SKM-1 treated with dmso at 0.1 percent for 144 hours (cell line): ENCODE measurements around the gene ZMYND11.
"Not testable (repeated sequence)": the region's sequence is repeated elsewhere in the genome, so short reads cannot be mapped to it uniquely, and the experiment has no call there.

Experiments used
- DNase-seq: peaks from one replicate; lab custom pipeline; 2025; ENCODE audit not compliant: unreplicated experiment; lab: John Stamatoyannopoulos, UW

ZMYND11 gene

GRCh38 chr10:241966-242643, 106.8 kb downstream of the ZMYND11 start:
- no peak for DNase-seq

- DNase-seq, result no peak
Observed at GRCh38 chr10:244227-244626, 109.0 kb downstream of the ZMYND11 start.

GRCh38 chr10:246431-246830, 111.2 kb downstream of the ZMYND11 start:
- DNase-seq, result no peak

GRCh38 chr10:247480-247879, 112.2 kb downstream of the ZMYND11 start:
- no peak for DNase-seq

- no peak for DNase-seq
Observed at GRCh38 chr10:248307-248706, 113.1 kb downstream of the ZMYND11 start.

GRCh38 chr10:251982-252582, 116.8 kb downstream of the ZMYND11 start:
- no peak for DNase-seq

- DNase-seq, result no peak
Observed at GRCh38 chr10:260819-261429, 125.7 kb downstream of the ZMYND11 start.

- not testable (repeated sequence) for DNase-seq
Observed at GRCh38 chr10:264160-265073, 129.2 kb downstream of the ZMYND11 start.

- DNase-seq, result not testable (repeated sequence)
Observed at GRCh38 chr10:265074-265440, 129.8 kb downstream of the ZMYND11 start.

GRCh38 chr10:265816-266588, 130.7 kb downstream of the ZMYND11 start:
- DNase-seq, result not testable (repeated sequence)

GRCh38 chr10:266974-267425, 131.7 kb downstream of the ZMYND11 start:
- no peak for DNase-seq

- no peak for DNase-seq
Observed at GRCh38 chr10:267705-268104, 132.4 kb downstream of the ZMYND11 start.

- no peak for DNase-seq
Observed at GRCh38 chr10:269440-270074, 134.3 kb downstream of the ZMYND11 start.

- no peak for DNase-seq
Observed at GRCh38 chr10:271201-271600, 135.9 kb downstream of the ZMYND11 start.

- DNase-seq, result no peak
Observed at GRCh38 chr10:271722-272121, 136.5 kb downstream of the ZMYND11 start.

- no peak for DNase-seq
Observed at GRCh38 chr10:273088-273487, 137.8 kb downstream of the ZMYND11 start.

GRCh38 chr10:274866-275265, 139.6 kb downstream of the ZMYND11 start:
- DNase-seq, result no peak

- no peak for DNase-seq
Observed at GRCh38 chr10:275680-276079, 140.4 kb downstream of the ZMYND11 start.

GRCh38 chr10:277963-278362, 142.7 kb downstream of the ZMYND11 start:
- no peak for DNase-seq

GRCh38 chr10:278707-279106, 143.5 kb downstream of the ZMYND11 start:
- DNase-seq, result no peak
